ENCODE results near the gene NDC80.

Gene NDC80

GRCh38 chr18:2642771-2643170, 71.4 kb downstream of the NDC80 start:
- no peak overlapping the region for H3K27ac ChIP-seq
- no peaks in the 10 kb centered on the region for H3K9me3 ChIP-seq
- no peaks in the 10 kb centered on the region for H3K27me3 ChIP-seq
- H3K4me2 ChIP-seq = peak overlapping the region; percentile 22; the same call in 1 of the 2 replicates
- no peaks in the 10 kb centered on the region for H3K36me3 ChIP-seq
- no peak for TF ChIP-seq Cebpa-rat (IDR thresholded peaks at IDR 0.05)
- H4K20me1 ChIP-seq = no peaks in the 10 kb centered on the region
- H3K4me1 ChIP-seq = peaks cover 27% of the 10 kb centered on the region
- H3K4me3 ChIP-seq = no peak overlapping the region
- H3K9ac ChIP-seq = no peak overlapping the region

GRCh38 chr18:2644535-2644934, 73.2 kb downstream of the NDC80 start:
- Histone ChIP-seq H3K4me3 (no peak overlapping the region), H3K9ac (no peak overlapping the region), H3K27me3 (no peaks in the 10 kb centered on the region), H3K4me2 (no peak overlapping the region), H3K4me1 (peaks cover 27% of the 10 kb centered on the region), H3K9me3 (no peaks in the 10 kb centered on the region), H4K20me1 (no peaks in the 10 kb centered on the region), H3K36me3 (no peaks in the 10 kb centered on the region), H3K27ac (no peak overlapping the region)
- no peak for TF ChIP-seq Cebpa-rat (IDR thresholded peaks at IDR 0.05)

- no peak for TF ChIP-seq Cebpa-rat (IDR thresholded peaks at IDR 0.05)
- Histone ChIP-seq H3K27me3 (no peaks in the 10 kb centered on the region), H4K20me1 (peaks cover 13% of the 10 kb centered on the region), H3K4me2 (no peak overlapping the region), H3K27ac (no peak overlapping the region), H3K9me3 (no peaks in the 10 kb centered on the region), H3K9ac (no peak overlapping the region), H3K4me1 (peaks cover 12% of the 10 kb centered on the region), H3K36me3 (no peaks in the 10 kb centered on the region), H3K4me3 (no peak overlapping the region)
Observed at GRCh38 chr18:2651981-2652380, 80.6 kb downstream of the NDC80 start.

GRCh38 chr18:2653467-2653866, 82.1 kb downstream of the NDC80 start:
- H3K4me2 ChIP-seq = no peak overlapping the region
- H3K27ac ChIP-seq = no peak overlapping the region
- no peaks in the 10 kb centered on the region for H3K27me3 ChIP-seq
- peaks cover 27% of the 10 kb centered on the region for H4K20me1 ChIP-seq
- H3K4me1 ChIP-seq = peaks cover 24% of the 10 kb centered on the region
- no peaks in the 10 kb centered on the region for H3K36me3 ChIP-seq
- no peaks in the 10 kb centered on the region for H3K9me3 ChIP-seq
- no peak for TF ChIP-seq Cebpa-rat (IDR thresholded peaks at IDR 0.05)
- H3K4me3 ChIP-seq = no peak overlapping the region
- H3K9ac ChIP-seq = no peak overlapping the region

- Histone ChIP-seq H3K4me1 (peaks cover 26% of the 10 kb centered on the region), H3K27ac (peak overlapping the region; percentile 95), H3K9ac (peak overlapping the region; percentile 96), H3K27me3 (no peaks in the 10 kb centered on the region), H3K4me2 (peak overlapping the region; percentile 75), H3K9me3 (no peaks in the 10 kb centered on the region; the same call in 1 of the 2 replicates), H3K36me3 (peaks cover 4% of the 10 kb centered on the region; the same call in 1 of the 2 replicates), H4K20me1 (peaks cover 36% of the 10 kb centered on the region), H3K4me3 (peak overlapping the region; percentile 83)
- TF ChIP-seq Cebpa-rat (IDR thresholded peaks at IDR 0.05) = no peak
Observed at GRCh38 chr18:2654169-2654927, 83.0 kb downstream of the NDC80 start.

- Histone ChIP-seq H3K27me3 (no peaks in the 10 kb centered on the region), H3K4me1 (peaks cover 26% of the 10 kb centered on the region), H3K27ac (peak overlapping the region; percentile 95), H3K36me3 (peaks cover 8% of the 10 kb centered on the region; the same call in 1 of the 2 replicates), H3K9me3 (peaks cover under 1% of the 10 kb centered on the region; the same call in 1 of the 2 replicates), H4K20me1 (peaks cover 41% of the 10 kb centered on the region), H3K4me3 (peak overlapping the region; percentile 83), H3K9ac (peak overlapping the region; percentile 96), H3K4me2 (peak overlapping the region; percentile 75)
- TF ChIP-seq Cebpa-rat (IDR thresholded peaks at IDR 0.05) = no peak
Observed at GRCh38 chr18:2654928-2655177, 83.5 kb downstream of the NDC80 start.

- H3K4me2 ChIP-seq = peak within 1 kb of the TSS; percentile 88
- H3K9ac ChIP-seq = peak within 1 kb of the TSS; percentile 96
- H3K4me3 ChIP-seq = peak within 1 kb of the TSS; percentile 83
- H3K27me3 ChIP-seq = no peaks in the 10 kb centered on the region
- peaks cover 26% of the 10 kb centered on the region for H3K4me1 ChIP-seq
- peaks cover 46% of the 10 kb centered on the region for H4K20me1 ChIP-seq
- peaks cover 6% of the 10 kb centered on the region for H3K9me3 ChIP-seq
- H3K36me3 ChIP-seq = peaks cover 13% of the 10 kb centered on the region; the same call in 1 of the 2 replicates
- no peak for TF ChIP-seq Cebpa-rat (IDR thresholded peaks at IDR 0.05)
- H3K27ac ChIP-seq = peak within 1 kb of the TSS; percentile 95
Observed at GRCh38 chr18:2655178-2655953, 84.0 kb downstream of the NDC80 start, which contains the start of gene SMCHD1. Gene SMCHD1, plus strand, starts transcription at chr18:2655726. Its CDS starts 350 bp downstream, at chr18:2656076.

GRCh38 chr18:2655954-2656236, 84.5 kb downstream of the NDC80 start:
- H4K20me1 ChIP-seq = peaks cover 52% of the 10 kb centered on the region
- peaks cover 18% of the 10 kb centered on the region for H3K36me3 ChIP-seq
- H3K4me1 ChIP-seq = peaks cover 26% of the 10 kb centered on the region
- peak overlapping the region; percentile 95 for H3K27ac ChIP-seq
- H3K9me3 ChIP-seq = peaks cover 11% of the 10 kb centered on the region
- TF ChIP-seq Cebpa-rat (IDR thresholded peaks at IDR 0.05) = no peak
- peak overlapping the region; percentile 88 for H3K4me2 ChIP-seq
- H3K27me3 ChIP-seq = no peaks in the 10 kb centered on the region
- H3K9ac ChIP-seq = peak overlapping the region; percentile 96
- peak overlapping the region; percentile 83 for H3K4me3 ChIP-seq

- Histone ChIP-seq H3K9ac (peak overlapping the region; percentile 96), H4K20me1 (peaks cover 56% of the 10 kb centered on the region), H3K36me3 (peaks cover 21% of the 10 kb centered on the region), H3K9me3 (peaks cover 13% of the 10 kb centered on the region), H3K4me3 (peak overlapping the region; percentile 83), H3K27me3 (no peaks in the 10 kb centered on the region), H3K4me1 (peaks cover 26% of the 10 kb centered on the region), H3K27ac (peak overlapping the region; percentile 95), H3K4me2 (peak overlapping the region; percentile 88)
- no peak for TF ChIP-seq Cebpa-rat (IDR thresholded peaks at IDR 0.05)
Observed at GRCh38 chr18:2656237-2656980, 85.1 kb downstream of the NDC80 start.

Measured in BLaER1 (cell line).